ENCODE results near the gene RANBP3.
A peak's percentile ranks its signal among the peaks of the same experiment; 100 is the strongest.
"Not testable (repeated sequence)": the region's sequence is repeated elsewhere in the genome, so short reads cannot be mapped to it uniquely, and the experiment has no call there.

Gene RANBP3

DNA sequence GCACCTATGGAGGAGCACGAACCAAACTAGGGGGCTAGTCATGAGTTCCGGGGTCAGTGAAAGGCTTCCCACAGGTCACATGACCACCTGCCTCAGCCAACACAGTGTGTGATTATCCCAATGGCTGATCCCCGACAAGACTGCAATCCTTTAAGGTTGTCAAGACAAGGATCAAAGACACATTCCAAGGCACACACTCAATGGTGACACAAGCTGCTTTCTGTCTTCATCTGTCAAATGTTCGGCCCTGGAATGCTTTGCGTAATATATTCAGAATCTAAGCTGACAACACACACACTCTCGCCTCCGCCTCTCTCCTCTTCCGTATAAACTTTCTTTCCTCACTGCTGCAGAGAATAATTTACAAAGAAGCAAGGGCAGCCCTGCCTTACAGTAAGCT is 11.7 kb downstream of the RANBP3 start:
- no peak overlapping the region for H2BK12ac ChIP-seq (ENCODE audit: low read length)
- H2BK120ac ChIP-seq (ENCODE audit: insufficient read depth, low read length, poor library complexity): no peak overlapping the region
- peaks cover 23% of the 10 kb centered on the region for H3K79me2 ChIP-seq (ENCODE audit: control insufficient read depth, insufficient read depth, low read length, poor library complexity)
- no peak overlapping the region for H3K4me3 ChIP-seq (ENCODE audit: low read depth, low read length)
- H4K8ac ChIP-seq (ENCODE audit: low read depth, low read length): no peak overlapping the region
- H3K14ac ChIP-seq (ENCODE audit: low read length): no peak overlapping the region
- H3K27ac ChIP-seq (ENCODE audit: low read depth, low read length): peak overlapping the region; percentile 42
- no peak overlapping the region for H2AFZ ChIP-seq (ENCODE audit: insufficient read depth, low read length, poor library complexity)
- no CpG with 5 or more reads among the region's 8 CpGs for WGBS (ENCODE audit: extremely low coverage, insufficient coverage, insufficient read length)
- no peak overlapping the region for H2BK5ac ChIP-seq (ENCODE audit: low read depth, low read length, poor library complexity)
- no peak overlapping the region for H3K23ac ChIP-seq (ENCODE audit: low read length)
- H3K9ac ChIP-seq (ENCODE audit: low read length): no peak overlapping the region
- peaks cover 3 to 8% of the 10 kb centered on the region in 2 experiments for H3K36me3 ChIP-seq (ENCODE audit: control insufficient read depth in 1 of 2, insufficient read depth in 2 of 2, low read length in 2 of 2)
- H3K18ac ChIP-seq (ENCODE audit: low read length): no peak overlapping the region
- no peak overlapping the region for H3K4ac ChIP-seq (ENCODE audit: low read depth, low read length)
- peaks cover 2% of the 10 kb centered on the region for H3K79me1 ChIP-seq (ENCODE audit: low read length)
- H3K4me2 ChIP-seq (ENCODE audit: low read length): peak overlapping the region; percentile 28
- H3K27me3 ChIP-seq (ENCODE audit: insufficient read depth, low read length): no peaks in the 10 kb centered on the region
- peaks cover 39 to 52% of the 10 kb centered on the region in 2 experiments for H3K4me1 ChIP-seq (ENCODE audit: control insufficient read depth in 1 of 2, insufficient read depth in 2 of 2, low read length in 2 of 2)
- no peaks in the 10 kb centered on the region for H3K9me3 ChIP-seq (ENCODE audit: insufficient read depth, low read depth, low read length)
- H4K91ac ChIP-seq (ENCODE audit: low read depth, low read length): no peak overlapping the region
- no peak overlapping the region for H4K12ac ChIP-seq (ENCODE audit: low read depth, low read length)
- DNase-seq: peak; percentile 88 to 96
- no peak overlapping the region for H2AK5ac ChIP-seq (ENCODE audit: low read length)

- Histone ChIP-seq H3K4ac (ENCODE audit: low read depth, low read length) (peak overlapping the region; percentile 39), H3K18ac (ENCODE audit: low read length) (no peak overlapping the region), H2BK5ac (ENCODE audit: low read depth, low read length, poor library complexity) (no peak overlapping the region), H2AFZ (ENCODE audit: insufficient read depth, low read length, poor library complexity) (no peak overlapping the region), H3K79me1 (ENCODE audit: low read length) (peaks cover 2% of the 10 kb centered on the region), H3K27ac (ENCODE audit: low read depth, low read length) (no peak overlapping the region), H3K27me3 (ENCODE audit: insufficient read depth, low read length) (no peaks in the 10 kb centered on the region), H2AK5ac (ENCODE audit: low read length) (no peak overlapping the region), H3K4me3 (ENCODE audit: low read depth, low read length) (no peak overlapping the region), H3K4me1 (ENCODE audit: control insufficient read depth in 1 of 2, insufficient read depth in 2 of 2, low read length in 2 of 2) (peaks cover 37 to 52% of the 10 kb centered on the region in 2 experiments), H3K4me2 (ENCODE audit: low read length) (no peak overlapping the region), H4K12ac (ENCODE audit: low read depth, low read length) (no peak overlapping the region), H2BK12ac (ENCODE audit: low read length) (no peak overlapping the region), H3K9me3 (ENCODE audit: insufficient read depth, low read depth, low read length) (no peaks in the 10 kb centered on the region), H3K36me3 (ENCODE audit: control insufficient read depth in 1 of 2, insufficient read depth in 2 of 2, low read length in 2 of 2) (peaks cover 3 to 8% of the 10 kb centered on the region in 2 experiments), H3K9ac (ENCODE audit: low read length) (no peak overlapping the region), H3K14ac (ENCODE audit: low read length) (no peak overlapping the region), H2BK120ac (ENCODE audit: insufficient read depth, low read length, poor library complexity) (no peak overlapping the region), H3K79me2 (ENCODE audit: control insufficient read depth, insufficient read depth, low read length, poor library complexity) (peaks cover 24% of the 10 kb centered on the region), H3K23ac (ENCODE audit: low read length) (no peak overlapping the region), H4K8ac (ENCODE audit: low read depth, low read length) (no peak overlapping the region), H4K91ac (ENCODE audit: low read depth, low read length) (no peak overlapping the region)
- DNase-seq: no peak
- no CpG with 5 or more reads among the region's 5 CpGs for WGBS (ENCODE audit: extremely low coverage, insufficient coverage, insufficient read length)
Observed at GRCh38 chr19:5964816-5965565, 12.9 kb downstream of the RANBP3 start.

- H3K27ac ChIP-seq (ENCODE audit: low read depth, low read length): no peak overlapping the region
- no peak overlapping the region for H2BK5ac ChIP-seq (ENCODE audit: low read depth, low read length, poor library complexity)
- H4K8ac ChIP-seq (ENCODE audit: low read depth, low read length): no peak overlapping the region
- H3K9me3 ChIP-seq (ENCODE audit: insufficient read depth, low read depth, low read length): no peaks in the 10 kb centered on the region
- H3K4me2 ChIP-seq (ENCODE audit: low read length): no peak overlapping the region
- no peak overlapping the region for H2AK5ac ChIP-seq (ENCODE audit: low read length)
- WGBS (ENCODE audit: extremely low coverage, insufficient coverage, insufficient read length): no CpG with 5 or more reads among the region's 7 CpGs
- H3K79me1 ChIP-seq (ENCODE audit: low read length): peaks cover 2% of the 10 kb centered on the region
- H3K18ac ChIP-seq (ENCODE audit: low read length): no peak overlapping the region
- H4K91ac ChIP-seq (ENCODE audit: low read depth, low read length): no peak overlapping the region
- no peak overlapping the region for H3K14ac ChIP-seq (ENCODE audit: low read length)
- peaks cover 37 to 46% of the 10 kb centered on the region in 2 experiments for H3K4me1 ChIP-seq (ENCODE audit: control insufficient read depth in 1 of 2, insufficient read depth in 2 of 2, low read length in 2 of 2)
- peaks cover 3 to 5% of the 10 kb centered on the region in 2 experiments for H3K36me3 ChIP-seq (ENCODE audit: control insufficient read depth in 1 of 2, insufficient read depth in 2 of 2, low read length in 2 of 2)
- no peaks in the 10 kb centered on the region for H3K27me3 ChIP-seq (ENCODE audit: insufficient read depth, low read length)
- peak overlapping the region; percentile 43 for H3K4ac ChIP-seq (ENCODE audit: low read depth, low read length)
- no peak overlapping the region for H3K4me3 ChIP-seq (ENCODE audit: low read depth, low read length)
- H3K9ac ChIP-seq (ENCODE audit: low read length): no peak overlapping the region
- H3K23ac ChIP-seq (ENCODE audit: low read length): no peak overlapping the region
- no peak overlapping the region for H2AFZ ChIP-seq (ENCODE audit: insufficient read depth, low read length, poor library complexity)
- no peak overlapping the region for H2BK12ac ChIP-seq (ENCODE audit: low read length)
- no peak overlapping the region for H2BK120ac ChIP-seq (ENCODE audit: insufficient read depth, low read length, poor library complexity)
- peaks cover 26% of the 10 kb centered on the region for H3K79me2 ChIP-seq (ENCODE audit: control insufficient read depth, insufficient read depth, low read length, poor library complexity)
- DNase-seq: no peak
- no peak overlapping the region for H4K12ac ChIP-seq (ENCODE audit: low read depth, low read length)
Observed at GRCh38 chr19:5963855-5964254, 14.1 kb downstream of the RANBP3 start.

DNA sequence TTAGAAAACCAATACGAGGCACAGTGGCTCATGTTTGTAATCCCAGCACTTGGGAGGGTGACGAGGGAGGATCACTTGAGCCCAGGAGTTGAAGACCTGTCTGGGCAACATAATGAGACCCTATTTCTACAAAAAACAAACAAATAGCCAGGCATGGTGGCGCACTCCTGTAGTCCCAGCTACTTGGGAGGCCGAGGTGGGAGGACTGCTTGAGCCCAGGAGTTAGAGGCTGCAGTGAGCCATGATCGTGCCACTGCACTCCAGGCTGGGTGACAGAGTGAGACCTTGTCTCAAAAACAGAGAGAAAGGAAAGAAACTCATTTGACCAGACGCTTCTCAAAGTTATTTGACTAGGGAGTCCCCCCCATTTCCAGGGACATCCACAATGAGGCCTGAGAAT is 14.7 kb downstream of the RANBP3 start:
- not testable (repeated sequence) for H4K12ac ChIP-seq (ENCODE audit: low read depth, low read length); H3K36me3 ChIP-seq (ENCODE audit: control insufficient read depth in 1 of 2, insufficient read depth in 2 of 2, low read length in 2 of 2); H3K4me2 ChIP-seq (ENCODE audit: low read length); H3K23ac ChIP-seq (ENCODE audit: low read length); H2AFZ ChIP-seq (ENCODE audit: insufficient read depth, low read length, poor library complexity); H4K91ac ChIP-seq (ENCODE audit: low read depth, low read length); H3K9me3 ChIP-seq (ENCODE audit: insufficient read depth, low read depth, low read length); H3K9ac ChIP-seq (ENCODE audit: low read length); H2BK120ac ChIP-seq (ENCODE audit: insufficient read depth, low read length, poor library complexity); H3K27me3 ChIP-seq (ENCODE audit: insufficient read depth, low read length); H3K79me1 ChIP-seq (ENCODE audit: low read length); H3K4me3 ChIP-seq (ENCODE audit: low read depth, low read length); H3K14ac ChIP-seq (ENCODE audit: low read length); H3K27ac ChIP-seq (ENCODE audit: low read depth, low read length); DNase-seq; H2BK5ac ChIP-seq (ENCODE audit: low read depth, low read length, poor library complexity); H2BK12ac ChIP-seq (ENCODE audit: low read length); H3K18ac ChIP-seq (ENCODE audit: low read length); H4K8ac ChIP-seq (ENCODE audit: low read depth, low read length); H2AK5ac ChIP-seq (ENCODE audit: low read length)
- peaks cover 28% of the 10 kb centered on the region for H3K79me2 ChIP-seq (ENCODE audit: control insufficient read depth, insufficient read depth, low read length, poor library complexity)
- WGBS (ENCODE audit: extremely low coverage, insufficient coverage, insufficient read length): no CpG with 5 or more reads among the region's 6 CpGs
- H3K4me1 ChIP-seq (ENCODE audit: control insufficient read depth in 1 of 2, insufficient read depth in 2 of 2, low read length in 2 of 2): peaks cover 36 to 46% of the 10 kb centered on the region in 2 experiments
- H3K4ac ChIP-seq (ENCODE audit: low read depth, low read length): peak overlapping the region; percentile 43

Data from trophoblast cell (in vitro differentiated cells and primary cell).